OCI-LY3 (cell line): Measurements from ENCODE around the gene FERMT3.

ENCODE experiments used
- H2AFZ ChIP-seq: fragments of 200-600, 300-600 bp; shearing (Covaris generic); 2 replicates; pipeline ENCODE4 v1.6.0; 2014; ENCODE audit warnings: antibody characterized with exemption, low read depth, low read length
- H3K27ac ChIP-seq: fragments of 200-600, 300-600 bp; sonication (generic); 2 replicates; pipeline ENCODE4 v1.5.1; 2014; ENCODE audit warnings: mild to moderate bottlenecking, low read length, moderate library complexity, mixed read lengths
- H3K27me3 ChIP-seq: fragments of 200-600, 300-600 bp; sonication (generic); 2 replicates; pipeline ENCODE4 v1.6.1; 2014; ENCODE audit warnings: low read depth, low read length, mixed read lengths
- H3K36me3 ChIP-seq: fragments of 200-600, 300-600 bp; sonication (generic); replicated peaks from 2 replicates; pipeline ENCODE3; 2014; ENCODE audit warnings: low read depth, low read length, mixed read lengths
- H3K4me1 ChIP-seq: fragments of 300-600, 200-600 bp; sonication (generic); 2 replicates; pipeline ENCODE4 v1.6.1; 2014; ENCODE audit warnings: low read length, mixed read lengths
- H3K4me2 ChIP-seq: fragments of 200-600, 300-600 bp; sonication (generic); 2 replicates; pipeline ENCODE4 v1.6.1; 2014; ENCODE audit warnings: low read length, mixed read lengths
- H3K4me3 ChIP-seq: fragments of 300-600, 200-600 bp; sonication (generic); 2 replicates; pipeline ENCODE4 v1.5.1; 2014; ENCODE audit warnings: antibody characterized with exemption, mild to moderate bottlenecking, low read length, moderate library complexity
- H3K79me2 ChIP-seq: fragments of 300-600, 200-600 bp; shearing (Covaris generic); 2 replicates; pipeline ENCODE4 v1.6.1; 2014; ENCODE audit warnings: mild to moderate bottlenecking, low read length, mixed read lengths
- H3K9ac ChIP-seq: fragments of 300-600, 200-600 bp; shearing (Covaris generic); 2 replicates; pipeline ENCODE4 v1.6.0; 2014; ENCODE audit warnings: mild to moderate bottlenecking, low read length, moderate library complexity
- H3K9me3 ChIP-seq: fragments of 200-600, 300-600 bp; shearing (Covaris generic); 2 replicates; pipeline ENCODE4 v1.6.1; 2014; ENCODE audit warnings: low read length, mixed read lengths; ENCODE audit not compliant: insufficient read depth
- H4K20me1 ChIP-seq: fragments of 200-600, 300-600 bp; sonication (generic); 2 replicates; pipeline ENCODE4 v1.6.1; 2016; ENCODE audit warnings: low read length, mixed read lengths; ENCODE audit not compliant: insufficient read depth
- CTCF ChIP-seq: fragments of 200-600, 300-600 bp; sonication (generic); IDR thresholded peaks from 2 replicates; pipeline ENCODE4 v1.5.1; 2014; ENCODE audit warnings: antibody characterized with exemption, low read length, low read depth
- EZH2phosphoT487 ChIP-seq: fragments of 200-600 bp; shearing (Covaris generic); IDR thresholded peaks from 2 replicates; pipeline ENCODE4 v1.6.1; 2018; ENCODE audit warnings: antibody characterized with exemption, mixed run types, low read depth

FERMT3 gene

DNA sequence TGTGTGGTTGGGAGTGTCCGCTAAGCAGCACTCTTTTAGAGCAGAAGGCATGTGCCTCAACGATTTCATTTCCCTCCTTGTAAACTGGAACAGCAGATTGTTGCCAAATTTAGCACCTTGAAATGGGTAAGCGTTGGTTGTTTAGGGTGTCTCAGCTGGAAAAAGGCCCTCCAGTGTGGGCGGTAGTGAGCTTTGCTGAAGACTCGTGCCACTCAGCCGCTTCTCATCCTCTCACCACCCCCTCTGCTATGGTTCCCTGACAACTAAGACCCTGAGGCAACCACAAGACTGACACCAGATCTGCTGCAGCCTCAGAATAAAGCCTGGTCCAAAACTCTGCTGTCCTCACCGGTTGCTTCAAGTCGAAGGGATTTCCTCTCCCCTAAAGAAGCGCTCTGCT, 9.9 kb upstream of the FERMT3 start:
- peaks cover 74% of the 10 kb centered on the region for H3K36me3 ChIP-seq
- H4K20me1 ChIP-seq = peaks cover 6% of the 10 kb centered on the region; the same call in 1 of the 2 replicates
- no peaks in the 10 kb centered on the region for H3K27me3 ChIP-seq
- H3K27ac ChIP-seq = no peak overlapping the region
- H3K9me3 ChIP-seq = no peaks in the 10 kb centered on the region
- peaks cover 9% of the 10 kb centered on the region for H3K79me2 ChIP-seq
- no peak overlapping the region for H3K4me2 ChIP-seq
- H3K4me1 ChIP-seq = no peaks in the 10 kb centered on the region
- no peak for TF ChIP-seq EZH2phosphoT487
- TF ChIP-seq CTCF = no peak
- no peak overlapping the region for H2AFZ ChIP-seq
- no peak overlapping the region for H3K4me3 ChIP-seq
- H3K9ac ChIP-seq = no peak overlapping the region

GRCh38 chr11:64198511-64198910, 8.0 kb upstream of the FERMT3 start:
- TF ChIP-seq EZH2phosphoT487 = no peak
- no peak for TF ChIP-seq CTCF
- H3K36me3 ChIP-seq = peaks cover 73% of the 10 kb centered on the region
- H3K79me2 ChIP-seq = peaks cover 9% of the 10 kb centered on the region
- no peaks in the 10 kb centered on the region for H3K27me3 ChIP-seq
- H2AFZ ChIP-seq = no peak overlapping the region
- H3K9me3 ChIP-seq = no peaks in the 10 kb centered on the region
- no peak overlapping the region for H3K9ac ChIP-seq
- no peaks in the 10 kb centered on the region; the same call in 1 of the 2 replicates for H4K20me1 ChIP-seq
- no peak overlapping the region for H3K27ac ChIP-seq
- no peaks in the 10 kb centered on the region for H3K4me1 ChIP-seq
- no peak overlapping the region for H3K4me3 ChIP-seq
- H3K4me2 ChIP-seq = no peak overlapping the region

DNA sequence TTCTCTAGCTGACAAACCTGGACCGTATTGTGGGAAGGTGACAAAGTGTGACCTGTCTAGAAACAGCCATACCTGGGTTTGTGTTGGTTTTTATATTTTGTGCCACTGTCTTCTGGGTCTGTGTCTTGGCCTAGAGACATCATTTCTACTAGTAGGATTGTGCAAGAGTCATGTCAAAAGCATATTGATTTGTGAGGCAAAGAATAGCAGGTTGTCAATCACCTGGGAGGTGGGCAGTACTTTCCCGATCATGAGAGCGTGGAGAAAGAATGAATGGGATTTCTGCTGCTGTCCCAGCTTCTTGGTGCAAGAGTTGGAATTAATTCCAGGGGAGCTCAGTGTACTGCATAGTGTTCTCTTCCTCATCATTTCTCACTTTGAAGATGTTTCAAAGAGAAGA, 5.0 kb upstream of the FERMT3 start:
- no peak overlapping the region for H3K9ac ChIP-seq
- TF ChIP-seq CTCF (no peak), EZH2phosphoT487 (no peak)
- peaks cover 17% of the 10 kb centered on the region for H3K79me2 ChIP-seq
- H3K4me1 ChIP-seq = peaks cover 27% of the 10 kb centered on the region
- H3K4me3 ChIP-seq = no peak overlapping the region
- no peaks in the 10 kb centered on the region for H3K9me3 ChIP-seq
- no peaks in the 10 kb centered on the region for H3K27me3 ChIP-seq
- peaks cover 59% of the 10 kb centered on the region for H3K36me3 ChIP-seq
- H3K4me2 ChIP-seq = no peak overlapping the region
- H2AFZ ChIP-seq = no peak overlapping the region
- H3K27ac ChIP-seq = no peak overlapping the region
- H4K20me1 ChIP-seq = no peaks in the 10 kb centered on the region; the same call in 1 of the 2 replicates

GRCh38 chr11:64202992-64203391, 3.5 kb upstream of the FERMT3 start:
- Histone ChIP-seq H3K9ac (no peak overlapping the region), H3K4me2 (no peak overlapping the region), H3K27ac (no peak overlapping the region), H3K27me3 (no peaks in the 10 kb centered on the region), H4K20me1 (no peaks in the 10 kb centered on the region; the same call in 1 of the 2 replicates), H3K36me3 (peaks cover 50% of the 10 kb centered on the region), H3K4me3 (no peak overlapping the region), H3K4me1 (peaks cover 42% of the 10 kb centered on the region), H3K9me3 (no peaks in the 10 kb centered on the region), H3K79me2 (peaks cover 27% of the 10 kb centered on the region), H2AFZ (no peak overlapping the region)
- TF ChIP-seq CTCF = no peak
- no peak for TF ChIP-seq EZH2phosphoT487
